ENCODE data around the gene PLEK.

DNA sequence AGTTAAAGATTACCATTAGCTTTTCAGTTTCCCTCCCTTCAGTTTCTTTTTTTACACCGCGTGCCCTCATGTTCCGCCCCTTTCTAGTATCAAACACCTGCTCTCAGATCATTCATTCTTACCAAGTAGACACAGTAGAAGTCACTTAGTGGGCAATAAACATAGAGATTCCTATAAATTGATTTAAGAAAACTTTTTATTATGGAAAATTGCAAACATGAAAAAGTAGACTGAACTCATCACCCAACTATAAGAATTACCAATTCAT lies 24.1 kb upstream of the PLEK start:
- TF ChIP-seq POLR2A (IDR thresholded peaks at IDR 0.05; ENCODE audit: low read depth, low read length) (no peak), POLR2AphosphoS5 (IDR thresholded peaks at IDR 0.05; ENCODE audit: low read depth, low read length) (no peak), TAF1 (IDR thresholded peaks at IDR 0.05; ENCODE audit: borderline replicate concordance, low read depth, low read length) (no peak)

All from GM12892 (cell line).